ENCODE data around the gene MRLN. TPM values are rescaled to one million over a fixed set of nuclear protein-coding genes. Genes with fewer than 3 reads are reported as not detected.
"Not testable (repeated sequence)": the region's sequence is repeated elsewhere in the genome, so short reads cannot be mapped to it uniquely, and the experiment has no call there.

Gene MRLN
- total and polyA plus RNA-seq, 12 donors: not detected

GRCh38 chr10:59745163-59745650 is 8.0 kb downstream of the MRLN start:
- 27 to 42% methylated on average over 2 of the region's 2 CpGs for WGBS, 2 donors
- H3K4me3 ChIP-seq: no peak overlapping the region
- no peak for TF ChIP-seq CTCF (IDR thresholded peaks at IDR 0.05)
- ATAC-seq (no peak), DNase-seq (no peak)
- no peaks in the 10 kb centered on the region for H3K4me1 ChIP-seq
- peaks cover 0 to 3% (median 0%) of the 10 kb centered on the region in 7 donors for H3K27me3 ChIP-seq
- no peaks in the 10 kb centered on the region for H3K9me3 ChIP-seq
- H3K36me3 ChIP-seq: no peaks in the 10 kb centered on the region
- H3K27ac ChIP-seq: no peak overlapping the region
- intact Hi-C loops (cut with DNase I): no loop called here

GRCh38 chr10:59744762-59745161 is 8.5 kb downstream of the MRLN start:
- H3K36me3 ChIP-seq; H3K27me3 ChIP-seq; H3K4me3 ChIP-seq; ATAC-seq; intact Hi-C loops (cut with DNase I); DNase-seq; H3K4me1 ChIP-seq; H3K27ac ChIP-seq; H3K9me3 ChIP-seq: not testable (repeated sequence)
- WGBS, 2 donors: 52 to 64% methylated on average over 6 of the region's 6 CpGs

- not testable (repeated sequence) for DNase-seq, H3K36me3 ChIP-seq
Observed at GRCh38 chr10:59744156-59744555, 9.1 kb downstream of the MRLN start.

GRCh38 chr10:59741583-59741982 is 11.7 kb downstream of the MRLN start:
- H3K4me1 ChIP-seq: no peaks in the 10 kb centered on the region
- DNase-seq (no peak), ATAC-seq (no peak)
- H3K27me3 ChIP-seq: peaks cover 0 to 1% (median 0%) of the 10 kb centered on the region in 7 donors
- H3K9me3 ChIP-seq: no peaks in the 10 kb centered on the region
- TF ChIP-seq CTCF (IDR thresholded peaks at IDR 0.05): no peak
- no peaks in the 10 kb centered on the region for H3K36me3 ChIP-seq
- H3K27ac ChIP-seq: no peak overlapping the region
- WGBS, 2 donors: 90% methylated on average over 5 of the region's 5 CpGs
- no peak overlapping the region for H3K4me3 ChIP-seq
- intact Hi-C loops (cut with DNase I): no loop called here

More at GRCh38 chr10:59744156-59744555, 9.1 kb downstream of the MRLN start:
- H3K9me3 ChIP-seq; H3K4me3 ChIP-seq; H3K27ac ChIP-seq; ATAC-seq; H3K27me3 ChIP-seq; H3K4me1 ChIP-seq; intact Hi-C loops (cut with DNase I): not testable (repeated sequence)
- WGBS, 2 donors: 91 to 94% methylated on average over 28 to 32 of the region's 32 CpGs

- DNase-seq: no peak
- no peak for ATAC-seq
- Histone ChIP-seq H3K36me3 (no peaks in the 10 kb centered on the region), H3K27ac (no peak overlapping the region), H3K27me3 (no peaks in the 10 kb centered on the region), H3K4me3 (no peak overlapping the region), H3K4me1 (no peaks in the 10 kb centered on the region), H3K9me3 (no peaks in the 10 kb centered on the region)
- TF ChIP-seq CTCF (IDR thresholded peaks at IDR 0.05): no peak
- intact Hi-C loops (cut with DNase I): no loop called here
Observed at GRCh38 chr10:59741048-59741447, 12.2 kb downstream of the MRLN start.
